Liver (tissue), 3 donors: ENCODE results near the gene ZMYND8.

ENCODE experiments used
- ATF3 ChIP-seq: IDR thresholded peaks from 2 replicates; pipeline ENCODE4 v1.6.1; 2016; ENCODE audit warnings: antibody characterized with exemption
- CTCF ChIP-seq: fragments of 150-350 bp; IDR thresholded peaks from 2 replicates; pipeline ENCODE4 v1.5.1; 2017; ENCODE audit warnings: improper control_type of control experiment, low read depth, low read length; ENCODE audit not compliant: missing input control
- EGR1 ChIP-seq, 2 donors: IDR thresholded peaks; 2 replicates each; pipeline ENCODE4 v1.6.1; 2016 to 2018; ENCODE audit warnings: antibody characterized with exemption in 2 of 2, low read depth in 2 of 2
- GABPA ChIP-seq, 2 donors: IDR thresholded peaks in 1 of 2; conservative IDR thresholded peaks in 1 of 2; 2 replicates each; pipeline ENCODE4 v1.6.1; 2016; ENCODE audit warnings: antibody characterized with exemption in 2 of 2, mild to moderate bottlenecking in 1 of 2, moderate library complexity in 1 of 2
- REST ChIP-seq: IDR thresholded peaks from 2 replicates; pipeline ENCODE4 v1.6.1; 2016; ENCODE audit warnings: antibody characterized with exemption, mild to moderate bottlenecking
- SP1 ChIP-seq: IDR thresholded peaks from 2 replicates; pipeline ENCODE4 v1.6.1; 2018; ENCODE audit warnings: antibody characterized with exemption, mild to moderate bottlenecking
- TAF1 ChIP-seq: conservative IDR thresholded peaks from 2 replicates; pipeline ENCODE4 v1.6.1; 2016; ENCODE audit warnings: antibody characterized with exemption, mild to moderate bottlenecking
- YY1 ChIP-seq: IDR thresholded peaks from 2 replicates; pipeline ENCODE4 v1.6.1; 2016; ENCODE audit warnings: antibody characterized with exemption, mild to moderate bottlenecking
- ZBTB33 ChIP-seq: IDR thresholded peaks from 2 replicates; pipeline ENCODE4 v1.6.1; 2016; ENCODE audit warnings: antibody characterized with exemption
- donor health status: healthy.
- donor health status: healthy.

GRCh38 chr20:47196091-47197081 is 160.1 kb downstream of the ZMYND8 start:
- no peak for TF ChIP-seq GABPA (IDR thresholded peaks at IDR 0.05 in 1 of 2, conservative IDR thresholded peaks at IDR 0.05 in 1 of 2)
- no peak for TF ChIP-seq TAF1
- peak; percentile 92 for TF ChIP-seq CTCF
- peak; percentile 76 for TF ChIP-seq ATF3
- TF ChIP-seq REST = no peak
- no peak for TF ChIP-seq YY1
- TF ChIP-seq ZBTB33 = no peak
- TF ChIP-seq SP1 = no peak
- TF ChIP-seq EGR1 (IDR thresholded peaks at IDR 0.05; ENCODE audit: low read depth in 2 of 2) = no peak
